ENCODE measurements around the gene ATP2B2. TPM values are rescaled to one million over a fixed set of nuclear protein-coding genes. Genes with fewer than 3 reads are reported as not detected.

ATP2B2 gene
- total and polyA plus RNA-seq, 2 of the 8 experiments (the other 6 are each of a cell fraction or from before 2014, with no cell fraction given) = 0.14 to 1.2 TPM

- TF ChIP-seq CBX5 (IDR thresholded peaks at IDR 0.05; ENCODE audit: low read depth, low read length) = no peak
- no peak for TF ChIP-seq JUN (IDR thresholded peaks at IDR 0.05; ENCODE audit: low read depth, low read length)
- TF ChIP-seq PHF8 (conservative IDR thresholded peaks at IDR 0.05; ENCODE audit: low read depth, low read length) = no peak
- TF ChIP-seq JUND (IDR thresholded peaks at IDR 0.05; ENCODE audit: low read length) = no peak
- no peak for TF ChIP-seq YY1 (IDR thresholded peaks at IDR 0.05; ENCODE audit: low read depth, low read length)
These were observed 1.9 kb upstream of the ATP2B2 start (continued) for GRCh38 chr3:10507331-10507730.

All from H1 (cell line).